GM12891 (cell line): ENCODE data around the gene HOXB13.

ENCODE experiments used
- DNase-seq: peaks from one replicate; pipeline ENCODE4 v3.0.0; 2011; ENCODE audit warnings: low spot score; ENCODE audit not compliant: insufficient read length
- FAIRE-seq: peaks from 2 replicates; lab custom pipeline; 2011; peaks lifted over from hg19 to GRCh38; lab: Jason Lieb, UNC
- PAX5 ChIP-seq: IDR thresholded peaks from 2 replicates; pipeline ENCODE4 v1.6.1; 2011; ENCODE audit warnings: low read length, moderate library complexity, mild to moderate bottlenecking; ENCODE audit not compliant: insufficient read depth, severe bottlenecking
- POLR2A ChIP-seq: IDR thresholded peaks from 2 replicates; pipeline ENCODE4 v1.6.1; 2011; ENCODE audit warnings: low read depth, low read length, control low read depth
- POLR2AphosphoS5 ChIP-seq: IDR thresholded peaks from 2 replicates; pipeline ENCODE4 v1.6.1; 2011; ENCODE audit warnings: low read depth, low read length, control low read depth
- POU2F2 ChIP-seq: IDR thresholded peaks from 2 replicates; pipeline ENCODE4 v1.6.1; 2011; ENCODE audit warnings: low read depth, mild to moderate bottlenecking, control low read depth, low read length, moderate library complexity
- SPI1 ChIP-seq: IDR thresholded peaks from 2 replicates; pipeline ENCODE4 v1.6.1; 2011; ENCODE audit warnings: low read depth, low read length, control low read depth
- TAF1 ChIP-seq: IDR thresholded peaks from 2 replicates; pipeline ENCODE4 v1.6.1; 2011; ENCODE audit warnings: low read depth, low read length, control low read depth

The HOXB13 gene

DNA sequence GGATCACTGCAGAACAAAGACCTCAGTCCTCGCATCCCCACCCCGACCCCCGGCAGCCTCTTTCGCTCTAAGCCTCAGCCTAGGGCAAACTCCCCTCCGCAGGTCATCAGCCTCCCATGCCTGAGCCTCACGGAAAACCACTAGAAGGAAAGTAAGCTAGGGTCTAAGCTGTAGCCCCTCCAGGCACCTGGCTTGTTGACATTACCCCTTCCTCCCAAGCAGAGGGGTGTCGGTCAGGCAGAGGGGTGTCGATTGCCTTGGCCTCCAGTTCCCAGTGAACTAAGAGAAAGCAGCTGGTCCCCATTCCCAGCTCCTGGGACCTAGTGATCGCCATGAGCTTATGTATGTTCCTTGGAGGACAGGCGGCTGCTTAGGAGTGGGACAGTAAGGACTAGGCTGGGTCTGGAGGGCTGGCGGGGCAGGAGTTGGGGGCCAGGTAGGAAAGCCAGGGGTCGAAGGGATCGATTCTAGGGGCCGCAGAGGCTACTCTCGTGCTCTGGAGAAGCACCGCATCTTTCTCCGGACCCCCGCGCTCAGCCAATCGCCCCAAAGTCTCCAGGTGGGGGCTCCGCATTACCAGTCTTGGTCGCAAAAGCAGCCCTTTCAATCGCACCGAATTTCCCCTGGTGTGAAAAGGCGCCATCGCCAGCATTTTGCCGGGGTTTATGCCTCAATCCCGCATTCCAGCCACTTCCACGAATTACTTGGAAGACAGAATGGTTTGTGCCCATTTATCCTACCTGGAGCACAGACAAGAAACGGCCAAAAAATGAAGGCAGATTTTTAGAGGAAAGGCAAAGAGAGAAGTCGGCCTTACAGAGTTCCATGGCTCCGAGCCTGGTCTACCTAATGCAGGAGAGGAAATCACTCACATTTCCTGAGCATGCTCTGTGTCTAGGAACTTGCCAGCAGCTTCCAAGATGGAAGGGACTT, 21.3 kb upstream of the HOXB13 start:
- no peak for FAIRE-seq
- TF ChIP-seq POU2F2 = no peak
- no peak for TF ChIP-seq SPI1
- no peak for TF ChIP-seq PAX5
- no peak for TF ChIP-seq POLR2A
- TF ChIP-seq POLR2AphosphoS5 = no peak
- no peak for TF ChIP-seq TAF1

DNA sequence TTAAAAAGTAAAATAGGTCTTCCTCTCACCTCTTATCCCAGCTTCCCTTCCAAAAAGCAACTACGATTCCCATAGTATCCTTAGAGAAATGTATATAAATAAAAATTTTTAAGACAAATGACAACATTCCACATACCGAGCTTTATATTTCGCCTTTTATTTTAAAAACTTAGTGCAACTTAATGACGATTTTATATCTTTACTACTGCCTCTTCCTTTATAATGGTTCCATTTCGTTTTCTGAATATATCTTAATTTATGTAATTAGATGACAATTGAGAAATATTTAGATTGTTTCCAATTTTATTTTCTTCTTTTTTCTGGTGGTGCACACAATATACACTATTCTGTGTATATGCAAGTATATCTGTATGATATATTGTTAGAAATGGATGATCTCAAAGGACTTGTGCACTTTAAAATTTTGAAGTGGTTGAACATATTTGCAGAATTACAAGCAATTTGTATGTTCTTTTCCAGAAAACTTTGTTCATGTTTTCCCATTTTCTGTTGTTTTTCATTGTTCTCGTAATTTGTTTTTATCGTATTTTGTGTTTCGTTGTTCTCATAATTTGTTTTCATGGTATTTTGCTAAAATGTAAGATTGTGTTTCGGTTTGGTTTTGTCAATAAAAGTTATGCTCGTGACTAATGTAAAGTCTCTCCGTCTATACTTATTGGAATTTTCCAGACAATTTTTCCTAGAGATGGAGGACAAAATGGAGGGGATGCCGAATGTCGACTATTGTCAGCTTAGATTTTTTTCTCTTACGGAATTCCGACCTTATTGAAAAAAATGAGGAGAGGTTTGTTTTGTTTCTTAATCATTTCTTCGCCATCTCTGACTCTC, 20.4 kb upstream of the HOXB13 start:
- no peak for DNase-seq
- no peak for FAIRE-seq
- TF ChIP-seq TAF1 = no peak
- no peak for TF ChIP-seq POLR2AphosphoS5
- no peak for TF ChIP-seq POU2F2
- TF ChIP-seq SPI1 = no peak
- TF ChIP-seq POLR2A = no peak
- TF ChIP-seq PAX5 = no peak

More for the DNA sequence above, 21.3 kb upstream of the HOXB13 start:
- DNase-seq = no peak

DNA sequence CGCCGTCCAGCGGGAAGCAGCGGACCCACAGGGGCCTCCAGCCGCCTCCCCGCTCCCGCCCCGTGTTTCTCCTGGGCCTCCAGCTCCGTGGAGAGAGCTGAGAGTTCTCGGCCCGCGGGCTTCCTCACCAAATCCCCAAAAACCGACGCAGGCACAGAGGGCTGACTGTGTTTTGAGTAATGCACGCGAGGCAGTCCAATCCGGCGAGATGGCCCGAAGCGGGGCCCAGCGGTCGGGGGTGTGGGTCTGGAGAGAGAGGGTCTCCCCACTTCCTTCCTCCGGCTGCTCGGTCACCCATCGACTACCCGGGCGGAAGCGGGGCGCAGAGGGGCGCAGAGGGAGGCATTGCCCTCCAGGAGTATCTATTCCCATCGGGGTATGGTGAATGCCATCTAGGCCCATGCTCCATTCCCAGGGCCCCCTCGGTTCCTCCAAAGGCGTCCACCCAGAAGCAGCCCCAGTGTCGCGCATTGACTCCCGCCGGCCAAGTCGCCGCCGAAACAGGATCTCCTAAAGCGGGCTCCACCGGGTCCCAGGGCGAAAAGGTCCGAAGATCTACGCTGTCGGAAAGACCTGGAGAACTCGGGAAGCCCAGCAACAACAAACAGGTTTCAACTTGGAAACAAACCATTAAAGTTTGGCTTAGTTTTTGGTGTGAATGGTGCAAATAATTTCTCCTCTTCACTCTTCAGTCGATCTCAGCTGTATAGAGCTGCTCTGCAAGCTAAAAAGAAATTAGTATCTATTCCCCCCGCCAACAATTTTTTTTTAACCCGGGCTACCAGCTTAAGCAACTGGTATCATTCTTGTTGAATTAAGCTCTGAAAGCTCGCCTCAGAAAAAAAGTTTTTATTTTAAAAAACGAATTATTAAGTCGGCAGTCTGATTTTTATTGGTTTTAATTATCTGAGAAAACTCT, 19.2 kb upstream of the HOXB13 start:
- TF ChIP-seq PAX5 = no peak
- no peak for TF ChIP-seq TAF1
- TF ChIP-seq SPI1 = no peak
- TF ChIP-seq POLR2A = no peak
- no peak for TF ChIP-seq POU2F2
- TF ChIP-seq POLR2AphosphoS5 = no peak
- DNase-seq (no peak), FAIRE-seq (no peak)

DNA sequence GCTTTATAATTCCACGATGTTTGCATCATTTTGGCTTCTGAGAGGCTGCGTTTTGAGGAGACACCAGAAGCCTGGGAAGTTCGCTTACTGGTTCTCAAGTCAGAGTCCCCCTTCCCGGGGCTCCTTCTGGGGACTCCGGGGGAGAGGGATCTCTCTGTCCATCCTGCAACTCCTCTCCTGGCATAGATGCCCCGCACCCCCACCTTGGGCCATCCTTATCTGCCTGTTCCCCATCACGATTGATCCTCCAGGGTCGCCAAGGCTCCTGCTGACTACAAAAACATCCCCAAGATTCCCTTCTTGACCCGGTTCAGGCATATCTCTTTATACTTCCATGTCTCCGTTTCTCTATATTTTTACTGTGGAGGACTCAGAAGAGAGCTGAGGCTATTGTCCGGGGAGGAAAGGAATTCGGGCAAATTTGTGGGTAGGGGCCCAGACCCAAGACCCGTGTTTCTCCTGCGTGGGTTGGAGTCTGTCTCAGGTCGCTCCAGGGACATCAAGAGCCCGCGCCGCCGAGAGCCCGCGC, 18.4 kb upstream of the HOXB13 start:
- no peak for TF ChIP-seq POU2F2
- TF ChIP-seq TAF1 = no peak
- TF ChIP-seq PAX5 = no peak
- TF ChIP-seq POLR2A = no peak
- TF ChIP-seq SPI1 = no peak
- no peak for TF ChIP-seq POLR2AphosphoS5
- DNase-seq (no peak), FAIRE-seq (no peak)

DNA sequence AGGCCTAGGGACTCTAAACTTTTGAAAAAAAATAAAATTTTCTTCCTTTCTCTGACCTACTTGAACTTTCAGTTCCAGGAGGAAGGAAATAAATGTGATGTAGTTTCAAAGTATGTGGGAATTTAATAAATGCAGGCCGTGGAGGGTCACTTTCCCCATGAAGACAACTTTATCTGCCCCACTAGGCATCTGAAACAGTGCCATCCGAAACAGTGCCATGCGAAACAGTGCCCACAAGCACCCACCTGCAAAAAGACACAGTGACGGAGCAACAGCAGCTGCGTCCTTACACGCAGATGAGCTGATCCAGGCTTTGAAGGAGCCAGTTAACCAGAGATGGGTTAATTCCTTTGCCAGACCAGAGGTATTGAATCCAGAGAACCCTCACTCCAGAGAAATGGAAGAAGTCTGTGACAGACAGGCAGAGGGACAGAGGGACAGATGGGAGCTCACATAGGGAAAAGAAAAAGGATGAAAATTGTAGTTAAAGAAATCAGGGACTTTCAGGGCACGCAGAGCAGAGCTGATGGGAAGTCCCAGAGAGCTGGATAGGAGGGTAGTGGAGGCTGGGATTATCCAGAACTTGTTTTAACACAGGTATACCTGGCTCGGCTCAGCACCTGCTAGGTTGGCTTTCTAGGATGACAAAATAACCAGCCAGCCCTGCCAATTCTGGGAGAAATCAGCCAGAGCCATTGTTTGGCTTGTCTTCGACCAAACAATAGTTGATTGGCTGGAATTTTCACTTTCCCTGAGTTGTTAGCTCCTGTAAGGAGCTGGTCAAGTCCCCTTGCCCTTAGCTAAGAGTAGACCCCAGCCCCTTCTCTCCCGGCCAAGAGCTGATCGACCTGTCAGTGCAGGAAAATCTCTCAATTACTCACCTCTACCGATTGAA, 17.1 kb upstream of the HOXB13 start:
- FAIRE-seq = no peak
- no peak for DNase-seq
- TF ChIP-seq SPI1 (no peak), POLR2AphosphoS5 (no peak), TAF1 (no peak), PAX5 (no peak), POLR2A (no peak), POU2F2 (no peak)

DNA sequence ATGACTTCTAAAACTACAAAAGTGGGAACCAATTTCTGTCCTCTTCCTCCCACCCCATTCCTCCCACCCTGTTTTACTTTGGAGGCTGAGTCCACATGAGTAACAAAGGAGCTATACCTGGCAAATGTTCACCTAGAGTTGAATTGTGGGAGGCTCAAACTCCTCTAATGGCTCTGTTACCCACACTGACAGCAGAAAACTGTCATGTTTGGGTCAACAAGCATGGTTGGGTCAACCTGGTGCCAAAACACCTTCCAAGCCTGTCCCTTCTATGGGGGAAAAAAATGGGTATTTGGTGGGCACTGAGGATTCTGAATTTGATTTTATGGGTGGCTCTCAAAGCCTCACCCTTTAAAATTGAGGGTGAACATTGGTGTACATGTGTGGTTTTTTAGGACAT, 12.0 kb upstream of the HOXB13 start:
- TF ChIP-seq POLR2AphosphoS5 (no peak), TAF1 (no peak), PAX5 (no peak)
- DNase-seq (no peak), FAIRE-seq (no peak)

DNA sequence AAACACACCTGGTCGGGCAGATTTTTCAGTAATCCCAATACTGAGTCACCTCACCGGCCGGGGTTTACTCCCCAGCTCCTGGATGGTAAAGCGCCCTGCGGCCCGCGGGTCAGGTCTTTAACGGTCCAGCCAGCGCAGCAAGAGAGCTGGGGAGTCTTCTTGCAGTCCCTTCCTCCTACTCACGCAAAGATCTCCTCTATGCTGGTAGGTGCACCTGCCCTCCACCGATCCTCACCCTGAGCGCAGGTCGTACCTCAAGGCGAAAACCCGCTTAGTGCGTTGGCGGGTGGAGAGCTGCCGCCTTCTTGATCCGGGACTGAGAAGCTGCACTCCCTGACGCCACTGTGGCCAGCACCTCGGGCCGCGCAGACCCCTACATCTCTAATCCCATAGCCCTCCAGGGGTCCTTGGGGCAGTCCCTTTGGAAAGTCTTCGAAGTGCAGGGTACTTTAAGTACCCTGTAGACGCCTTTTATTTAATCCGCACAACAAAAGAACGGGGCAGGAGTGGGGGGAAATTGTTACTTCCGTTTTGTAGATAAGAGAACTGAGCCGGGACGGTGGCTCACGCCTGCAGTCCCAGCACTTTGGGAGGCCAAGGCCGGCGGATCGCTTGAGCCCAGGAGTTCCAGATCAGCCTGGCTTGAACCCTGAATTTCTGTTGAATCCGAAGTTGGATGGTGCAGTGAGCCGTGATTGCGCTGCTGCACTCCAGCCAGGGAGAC, 10.4 kb upstream of the HOXB13 start:
- TF ChIP-seq POLR2A (no peak), SPI1 (no peak), TAF1 (no peak), POU2F2 (no peak), POLR2AphosphoS5 (no peak)
- FAIRE-seq (no peak), DNase-seq (no peak)
